Renal cortex interstitium (tissue), 15 donors: ENCODE measurements around the gene FZD4. TPM values are rescaled to one million over a fixed set of nuclear protein-coding genes. Genes with fewer than 3 reads are reported as not detected.
"Not testable (repeated sequence)": the region's sequence is repeated elsewhere in the genome, so short reads cannot be mapped to it uniquely, and the experiment has no call there.

Experiments
- DNase-seq, 11 donors: peaks; one replicate each; pipeline ENCODE4 v3.0.0-alpha.2; 2013; ENCODE audit warnings: low read depth in 9 of 11, low spot score in 4 of 11; ENCODE audit errors: extremely low read depth in 1 of 11
- long read RNA-seq, 16 experiments: transcript quantifications; one replicate each; lab custom pipeline, GENCODE V29; 2026
- polyA plus RNA-seq, 3 donors: library from polyadenylated mRNA; unstranded; fragments of 120-200 nt; gene quantifications; one replicate each; pipeline ENCODE4 v1.2.1, GENCODE V29; 2013; ENCODE audit not compliant: insufficient read length in 3 of 3

Gene FZD4
- 10 to 100 TPM; 74.2 to 98.8 (median 78.9) TPM for polyA plus RNA-seq
- long read RNA-seq, donor 1, full-length matches to known transcripts = 14 of 14 reads
- long read RNA-seq, donor 1, partial matches to known transcripts = 0 of 14 reads
- long read RNA-seq, donor 1, other reads (novel, unspliced or antisense) = 0 of 14 reads
- long read RNA-seq, donor 2, full-length matches to known transcripts = 11 of 11 reads
- long read RNA-seq, donor 2, partial matches to known transcripts = 0 of 11 reads
- long read RNA-seq, donor 2, other reads (novel, unspliced or antisense) = 0 of 11 reads
- long read RNA-seq, donor 3, full-length matches to known transcripts = 17 of 17 reads
- long read RNA-seq, donor 3, partial matches to known transcripts = 0 of 17 reads
- long read RNA-seq, donor 3, other reads (novel, unspliced or antisense) = 0 of 17 reads
- long read RNA-seq, donor 4, full-length matches to known transcripts = 14 of 14 reads
- long read RNA-seq, donor 4, partial matches to known transcripts = 0 of 14 reads
- long read RNA-seq, donor 4, other reads (novel, unspliced or antisense) = 0 of 14 reads
- long read RNA-seq, donor 5 = 0 reads
- long read RNA-seq, donor 6, full-length matches to known transcripts = 13 of 13 reads
- long read RNA-seq, donor 6, partial matches to known transcripts = 0 of 13 reads
- long read RNA-seq, donor 6, other reads (novel, unspliced or antisense) = 0 of 13 reads
- long read RNA-seq, donor 7, full-length matches to known transcripts = 13 of 13 reads
- long read RNA-seq, donor 7, partial matches to known transcripts = 0 of 13 reads
- long read RNA-seq, donor 7, other reads (novel, unspliced or antisense) = 0 of 13 reads
- long read RNA-seq, donor 8, full-length matches to known transcripts = 25 of 25 reads
- long read RNA-seq, donor 8, partial matches to known transcripts = 0 of 25 reads
- long read RNA-seq, donor 8, other reads (novel, unspliced or antisense) = 0 of 25 reads
- long read RNA-seq, donor 9, full-length matches to known transcripts = 9 of 9 reads
- long read RNA-seq, donor 9, partial matches to known transcripts = 0 of 9 reads
- long read RNA-seq, donor 9, other reads (novel, unspliced or antisense) = 0 of 9 reads
- long read RNA-seq, donor 10, full-length matches to known transcripts = 10 of 10 reads
- long read RNA-seq, donor 10, partial matches to known transcripts = 0 of 10 reads
- long read RNA-seq, donor 10, other reads (novel, unspliced or antisense) = 0 of 10 reads
- long read RNA-seq, donor 11, full-length matches to known transcripts = 13 of 13 reads
- long read RNA-seq, donor 11, partial matches to known transcripts = 0 of 13 reads
- long read RNA-seq, donor 11, other reads (novel, unspliced or antisense) = 0 of 13 reads
- long read RNA-seq, donor 12, full-length matches to known transcripts = 6 of 6 reads
- long read RNA-seq, donor 12, partial matches to known transcripts = 0 of 6 reads
- long read RNA-seq, donor 12, other reads (novel, unspliced or antisense) = 0 of 6 reads
- long read RNA-seq, donor 13 = 0 reads
- long read RNA-seq, donor 14, full-length matches to known transcripts = 6 of 6 reads
- long read RNA-seq, donor 14, partial matches to known transcripts = 0 of 6 reads
- long read RNA-seq, donor 14, other reads (novel, unspliced or antisense) = 0 of 6 reads
- long read RNA-seq, donor 15, full-length matches to known transcripts = 8 of 8 reads
- long read RNA-seq, donor 15, partial matches to known transcripts = 0 of 8 reads
- long read RNA-seq, donor 15, other reads (novel, unspliced or antisense) = 0 of 8 reads
- long read RNA-seq, donor 16, full-length matches to known transcripts = 57 of 63 reads
- long read RNA-seq, donor 16, partial matches to known transcripts = 0 of 63 reads
- long read RNA-seq, donor 16, other reads (novel, unspliced or antisense) = 6 of 63 reads

GRCh38 chr11:86955361-86956120 is at the start of gene FZD4:
Gene FZD4 (minus strand): TSS chr11:86955395. CDS start chr11:86955085, 310 bp downstream.
- DNase-seq = peak; percentile 69 to 92 (median 87)

- DNase-seq = not testable (repeated sequence)
These were observed 49.1 kb upstream of the FZD4 start for GRCh38 chr11:87004281-87004680.

GRCh38 chr11:87002918-87003317 is 47.7 kb upstream of the FZD4 start:
- DNase-seq = no peak

- peak in 4 of 11 donors; percentile 15 to 20 (median 16) for DNase-seq
These were observed 44.9 kb upstream of the FZD4 start for GRCh38 chr11:86999859-87000753.

GRCh38 chr11:86999388-86999787 is 44.2 kb upstream of the FZD4 start:
- DNase-seq = no peak

- DNase-seq = no peak
These were observed 41.9 kb upstream of the FZD4 start for GRCh38 chr11:86996953-86997570.

- DNase-seq = no peak
These were observed 37.8 kb upstream of the FZD4 start for GRCh38 chr11:86993031-86993430.

- not testable (repeated sequence) for DNase-seq
These were observed 37.1 kb upstream of the FZD4 start for GRCh38 chr11:86992340-86992739.

- no peak for DNase-seq
These were observed 36.1 kb upstream of the FZD4 start for GRCh38 chr11:86991341-86991740.

GRCh38 chr11:86990515-86990914 is 35.3 kb upstream of the FZD4 start:
- no peak for DNase-seq

GRCh38 chr11:86990031-86990430 is 34.8 kb upstream of the FZD4 start:
- no peak for DNase-seq

- no peak for DNase-seq
These were observed 33.2 kb upstream of the FZD4 start for GRCh38 chr11:86988351-86988881.

GRCh38 chr11:86987679-86988078 is 32.5 kb upstream of the FZD4 start:
- DNase-seq = no peak

- no peak for DNase-seq
These were observed 29.5 kb upstream of the FZD4 start for GRCh38 chr11:86984701-86985100.

GRCh38 chr11:86983021-86983488 is 27.9 kb upstream of the FZD4 start:
- DNase-seq = no peak
